GM12878 (cell line): ENCODE data around the gene HOXD13. TPM values are rescaled to one million over a fixed set of nuclear protein-coding genes. Genes with fewer than 3 reads are reported as not detected.

Experiments used
- CBFB ChIP-seq: IDR thresholded peaks from 2 replicates; pipeline ENCODE4 v1.6.1; 2016; ENCODE audit warnings: antibody characterized with exemption, low read depth
- HDAC2 ChIP-seq: fragments of 200-600 bp; sonication (generic); IDR thresholded peaks from 2 replicates; pipeline ENCODE4 v1.6.1; 2017
- IKZF2 ChIP-seq, 2 experiments: fragments of 450-650 bp; IDR thresholded peaks; 2 replicates each; pipeline ENCODE4 v1.6.1; 2017; ENCODE audit warnings: mild to moderate bottlenecking in 2 of 2, moderate library complexity in 2 of 2
- RBBP5 ChIP-seq: fragments of 200-600 bp; sonication (generic); conservative IDR thresholded peaks from 2 replicates; pipeline ENCODE4 v1.6.1; 2016
- polyA plus RNA-seq, 11 experiments: library from polyadenylated mRNA; depleted of rRNA in 4 of 11; unstranded in 6 of 11; stranded (reverse) in 5 of 11; fragments of >200 nt; fragmentation: Nextera tagmentation in 4 of 11; fragmentation: Illumina TruSeq in 1 of 11; extraction: Ambion mirVana in 4 of 11; extraction: Trizol in 1 of 11; gene quantifications; 1 replicate in 1 of 11; 2 replicates in 10 of 11; pipeline versions ENCODE4 v1.2.1 to v1.2.3, GENCODE V29; 2011 to 2016; ENCODE audit warnings: inconsistent platforms in 2 of 11, missing spikeins in 2 of 11, low read depth in 1 of 11
- total RNA-seq, 4 experiments: library from RNA; depleted of rRNA in 3 of 4; stranded (reverse); fragments of >200 nt in 3 of 4; fragmentation: Illumina TruSeq in 1 of 4; extraction: Trizol in 1 of 4; gene quantifications; 2 replicates each; pipeline versions ENCODE4 v1.2.1 to v1.2.3, GENCODE V29; 2013 to 2021
- TF ChIP-seq, protein P1 (sequence below), 3 experiments: IDR thresholded peaks in 2 of 3; conservative IDR thresholded peaks in 1 of 3; 2 replicates each; pipeline ENCODE4 v1.5.1; 2011; ENCODE audit warnings: low read depth in 3 of 3, low read length in 3 of 3, mild to moderate bottlenecking in 3 of 3, control low read depth in 2 of 3, moderate library complexity in 2 of 3, inconsistent platforms in 1 of 3, mixed read lengths in 1 of 3; ENCODE audit not compliant: control insufficient read depth in 2 of 3, insufficient read depth in 1 of 3; ENCODE audit errors: extremely low read depth in 1 of 3
- TF ChIP-seq, protein P2 (sequence below): fragments of 150-350 bp; IDR thresholded peaks from 2 replicates; pipeline ENCODE4 v1.6.1; 2016; ENCODE audit warnings: low read depth, low read length

HOXD13 gene
- total and polyA plus RNA-seq, 10 of the 15 experiments (the other 5 are each of a cell fraction or from before 2014, with no cell fraction given), result not detected

DNA sequence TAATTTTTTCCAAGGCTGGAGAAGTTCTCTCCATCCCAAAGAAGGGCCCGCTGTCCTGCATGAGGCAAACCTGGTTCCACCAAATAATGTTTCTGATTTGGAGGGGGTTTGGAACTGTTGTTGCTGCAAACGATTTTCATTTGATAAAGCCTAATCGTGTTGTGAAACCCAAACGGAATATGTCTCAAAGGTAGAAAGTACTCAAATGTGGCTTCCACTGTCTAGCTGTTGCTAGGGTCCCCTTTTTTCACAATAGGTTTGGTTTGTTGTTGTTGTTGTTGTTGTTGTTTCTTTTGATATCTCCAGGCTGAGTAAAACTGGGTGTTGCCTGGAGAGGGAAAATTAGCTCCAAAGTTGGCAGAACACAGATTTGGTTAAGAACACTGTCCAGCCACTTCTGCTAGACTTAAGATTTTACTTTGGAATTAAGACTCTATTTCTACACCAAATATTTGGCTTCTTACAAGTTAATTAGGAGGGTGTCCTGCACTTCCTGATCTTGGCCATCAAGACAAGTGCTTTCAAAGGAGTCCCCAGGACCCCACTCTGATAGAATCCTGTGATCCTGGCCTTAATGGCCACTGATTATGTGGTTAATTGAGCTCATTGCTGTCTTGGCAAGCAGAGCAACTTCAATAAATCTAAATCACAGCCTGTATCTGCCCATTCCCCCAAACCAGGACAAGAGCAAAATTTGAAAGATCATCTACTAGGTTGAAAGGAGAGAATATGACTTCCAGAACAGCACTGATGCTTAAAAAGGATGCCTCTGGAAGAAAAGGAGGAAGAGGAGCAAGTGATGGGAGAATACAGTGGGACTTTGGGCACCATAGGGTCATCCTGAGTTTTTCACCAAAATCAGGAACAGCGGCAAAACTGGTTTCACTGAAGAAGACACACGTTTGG lies 3.3 kb upstream of the HOXD13 start (continued):
- TF ChIP-seq CBFB (no peak), IKZF2 (IDR thresholded peaks at IDR 0.05) (no peak), RBBP5 (no peak), HDAC2 (no peak)
- TF ChIP-seq, protein P1, sequence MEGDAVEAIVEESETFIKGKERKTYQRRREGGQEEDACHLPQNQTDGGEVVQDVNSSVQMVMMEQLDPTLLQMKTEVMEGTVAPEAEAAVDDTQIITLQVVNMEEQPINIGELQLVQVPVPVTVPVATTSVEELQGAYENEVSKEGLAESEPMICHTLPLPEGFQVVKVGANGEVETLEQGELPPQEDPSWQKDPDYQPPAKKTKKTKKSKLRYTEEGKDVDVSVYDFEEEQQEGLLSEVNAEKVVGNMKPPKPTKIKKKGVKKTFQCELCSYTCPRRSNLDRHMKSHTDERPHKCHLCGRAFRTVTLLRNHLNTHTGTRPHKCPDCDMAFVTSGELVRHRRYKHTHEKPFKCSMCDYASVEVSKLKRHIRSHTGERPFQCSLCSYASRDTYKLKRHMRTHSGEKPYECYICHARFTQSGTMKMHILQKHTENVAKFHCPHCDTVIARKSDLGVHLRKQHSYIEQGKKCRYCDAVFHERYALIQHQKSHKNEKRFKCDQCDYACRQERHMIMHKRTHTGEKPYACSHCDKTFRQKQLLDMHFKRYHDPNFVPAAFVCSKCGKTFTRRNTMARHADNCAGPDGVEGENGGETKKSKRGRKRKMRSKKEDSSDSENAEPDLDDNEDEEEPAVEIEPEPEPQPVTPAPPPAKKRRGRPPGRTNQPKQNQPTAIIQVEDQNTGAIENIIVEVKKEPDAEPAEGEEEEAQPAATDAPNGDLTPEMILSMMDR (IDR thresholded peaks at IDR 0.05 in 2 of 3, conservative IDR thresholded peaks at IDR 0.05 in 1 of 3; ENCODE audit: control insufficient read depth in 2 of 3, extremely low read depth in 1 of 3, insufficient read depth in 1 of 3, low read depth in 3 of 3, low read length in 3 of 3), result no peak
- TF ChIP-seq, protein P2, sequence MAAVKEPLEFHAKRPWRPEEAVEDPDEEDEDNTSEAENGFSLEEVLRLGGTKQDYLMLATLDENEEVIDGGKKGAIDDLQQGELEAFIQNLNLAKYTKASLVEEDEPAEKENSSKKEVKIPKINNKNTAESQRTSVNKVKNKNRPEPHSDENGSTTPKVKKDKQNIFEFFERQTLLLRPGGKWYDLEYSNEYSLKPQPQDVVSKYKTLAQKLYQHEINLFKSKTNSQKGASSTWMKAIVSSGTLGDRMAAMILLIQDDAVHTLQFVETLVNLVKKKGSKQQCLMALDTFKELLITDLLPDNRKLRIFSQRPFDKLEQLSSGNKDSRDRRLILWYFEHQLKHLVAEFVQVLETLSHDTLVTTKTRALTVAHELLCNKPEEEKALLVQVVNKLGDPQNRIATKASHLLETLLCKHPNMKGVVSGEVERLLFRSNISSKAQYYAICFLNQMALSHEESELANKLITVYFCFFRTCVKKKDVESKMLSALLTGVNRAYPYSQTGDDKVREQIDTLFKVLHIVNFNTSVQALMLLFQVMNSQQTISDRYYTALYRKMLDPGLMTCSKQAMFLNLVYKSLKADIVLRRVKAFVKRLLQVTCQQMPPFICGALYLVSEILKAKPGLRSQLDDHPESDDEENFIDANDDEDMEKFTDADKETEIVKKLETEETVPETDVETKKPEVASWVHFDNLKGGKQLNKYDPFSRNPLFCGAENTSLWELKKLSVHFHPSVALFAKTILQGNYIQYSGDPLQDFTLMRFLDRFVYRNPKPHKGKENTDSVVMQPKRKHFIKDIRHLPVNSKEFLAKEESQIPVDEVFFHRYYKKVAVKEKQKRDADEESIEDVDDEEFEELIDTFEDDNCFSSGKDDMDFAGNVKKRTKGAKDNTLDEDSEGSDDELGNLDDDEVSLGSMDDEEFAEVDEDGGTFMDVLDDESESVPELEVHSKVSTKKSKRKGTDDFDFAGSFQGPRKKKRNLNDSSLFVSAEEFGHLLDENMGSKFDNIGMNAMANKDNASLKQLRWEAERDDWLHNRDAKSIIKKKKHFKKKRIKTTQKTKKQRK, result no peak
